Peyer's patch (tissue), 4 donors: ENCODE results near the gene ZSCAN2.

Source experiments
- CTCF ChIP-seq, 6 experiments: fragments of 450-650 bp in 4 of 6; fragments of 200-600 bp in 2 of 6; sonication (generic) in 1 of 6; IDR thresholded peaks; one replicate each; pipeline ENCODE4 v1.5.1; 2017 to 2019; ENCODE audit warnings: antibody characterized with exemption in 6 of 6, mild to moderate bottlenecking in 3 of 6, moderate library complexity in 1 of 6
- POLR2A ChIP-seq, 2 donors: fragments of 450-650 bp; IDR thresholded peaks; one replicate each; pipeline ENCODE4 v1.5.1; 2017; ENCODE audit warnings: antibody characterized with exemption in 2 of 2, mild to moderate bottlenecking in 2 of 2, moderate library complexity in 2 of 2

GRCh38 chr15:84599906-84600305 is 903 bp upstream of the ZSCAN2 start:
- TF ChIP-seq CTCF (IDR thresholded peaks at IDR 0.05) (no peak), POLR2A (IDR thresholded peaks at IDR 0.05) (no peak)
